GM20000 (cell line): ENCODE results near the gene CIDEA.

Experiments used
- DNase-seq: peaks from one replicate; pipeline ENCODE4 v3.0.0; 2012; ENCODE audit warnings: low spot score
- CTCF ChIP-seq: IDR thresholded peaks from 2 replicates; pipeline ENCODE4 v1.5.1; 2012; ENCODE audit warnings: mild to moderate bottlenecking, control low read depth; ENCODE audit errors: extremely low read depth, missing control alignments

Gene CIDEA

GRCh38 chr18:12309683-12310198 is 55.6 kb downstream of the CIDEA start:
- no peak for DNase-seq
- no peak for TF ChIP-seq CTCF

DNA sequence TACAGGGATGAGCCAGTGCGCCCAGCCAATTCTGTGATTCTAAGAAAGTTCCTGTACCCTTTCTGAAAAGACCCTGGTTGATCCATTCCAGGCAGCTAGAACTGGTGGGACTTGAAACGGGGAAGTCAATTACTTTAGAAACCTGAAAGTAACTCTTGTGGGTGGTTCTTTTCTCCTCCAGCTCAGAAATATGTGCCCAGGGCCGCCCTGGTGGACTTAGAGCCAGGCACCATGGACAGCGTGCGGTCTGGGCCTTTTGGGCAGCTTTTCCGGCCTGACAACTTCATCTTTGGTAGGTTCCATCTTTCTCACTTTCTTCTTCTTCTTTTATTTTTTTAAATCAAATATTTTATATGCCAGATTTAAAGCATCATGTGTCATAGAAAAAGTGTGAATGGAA is 56.6 kb downstream of the CIDEA start:
- DNase-seq: no peak
- TF ChIP-seq CTCF: no peak

- DNase-seq: no peak
Measured at GRCh38 chr18:12312976-12313375, 58.8 kb downstream of the CIDEA start.

DNA sequence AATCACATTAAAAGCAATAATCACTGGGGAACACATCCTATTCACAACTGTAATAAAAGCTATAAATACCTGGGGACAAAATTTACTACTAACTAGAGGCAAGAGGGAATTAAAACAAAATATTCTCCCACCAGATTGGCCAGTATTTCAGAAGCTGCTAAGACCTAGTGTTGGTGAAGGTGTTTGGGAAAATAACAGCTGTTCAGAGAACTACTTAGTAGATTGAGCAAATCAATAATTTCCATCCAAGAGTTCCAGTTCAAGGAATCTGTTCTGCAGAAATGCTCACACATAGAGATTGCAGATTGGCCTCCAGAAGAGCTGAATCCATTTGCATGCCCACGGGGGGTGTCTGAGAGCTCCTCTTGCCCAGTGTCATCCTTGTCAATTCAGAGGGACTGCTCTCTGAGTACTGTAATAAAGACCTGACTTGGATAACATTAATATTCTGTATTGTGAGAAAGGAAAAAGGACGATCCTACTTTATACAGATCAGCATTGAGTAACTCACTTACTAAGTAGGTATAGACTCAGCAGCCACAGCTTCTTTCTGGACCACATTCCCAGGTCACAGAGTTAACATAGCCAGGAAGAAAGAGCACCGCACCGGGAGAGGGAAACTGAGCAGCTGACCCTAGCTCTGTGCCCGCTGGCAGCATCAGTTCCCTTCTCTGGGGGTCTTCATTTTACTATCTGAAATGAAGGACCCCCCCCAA is 59.5 kb downstream of the CIDEA start:
- no peak for DNase-seq
- TF ChIP-seq CTCF: no peak

More at GRCh38 chr18:12312976-12313375, 58.8 kb downstream of the CIDEA start:
- no peak for TF ChIP-seq CTCF

DNA sequence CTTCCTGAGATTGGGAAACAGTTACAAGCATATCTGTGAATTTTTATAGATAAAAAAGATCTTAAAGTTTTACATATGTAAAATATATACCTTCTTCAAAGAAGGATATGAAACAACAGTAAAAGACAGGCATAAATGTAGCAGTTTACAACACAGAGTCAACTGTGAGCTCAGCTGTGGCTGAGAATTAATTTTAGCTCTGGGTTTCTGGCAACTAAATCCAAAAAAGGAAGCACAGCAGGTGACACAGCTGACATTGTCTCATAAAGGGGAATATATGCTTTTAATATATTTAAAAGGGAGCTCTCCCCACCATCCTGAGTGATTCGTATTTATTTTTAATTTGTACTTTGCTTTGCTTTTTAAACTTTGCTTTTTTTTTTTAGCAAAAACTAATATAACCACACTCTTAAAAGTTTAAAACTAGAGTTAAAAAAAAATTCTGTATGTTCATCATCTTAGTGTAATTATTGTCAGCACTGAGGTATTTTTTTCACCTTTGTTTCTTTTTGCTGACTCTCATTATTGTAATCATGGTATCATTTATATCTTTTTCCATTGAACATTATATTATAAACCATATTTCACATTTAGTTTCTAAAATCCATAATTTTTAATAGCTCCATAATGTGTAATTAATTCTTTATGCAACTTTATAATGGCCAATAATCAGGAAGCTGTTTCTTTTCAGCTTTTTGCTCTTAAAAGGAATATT is 60.6 kb downstream of the CIDEA start:
- DNase-seq: no peak
- no peak for TF ChIP-seq CTCF

DNA sequence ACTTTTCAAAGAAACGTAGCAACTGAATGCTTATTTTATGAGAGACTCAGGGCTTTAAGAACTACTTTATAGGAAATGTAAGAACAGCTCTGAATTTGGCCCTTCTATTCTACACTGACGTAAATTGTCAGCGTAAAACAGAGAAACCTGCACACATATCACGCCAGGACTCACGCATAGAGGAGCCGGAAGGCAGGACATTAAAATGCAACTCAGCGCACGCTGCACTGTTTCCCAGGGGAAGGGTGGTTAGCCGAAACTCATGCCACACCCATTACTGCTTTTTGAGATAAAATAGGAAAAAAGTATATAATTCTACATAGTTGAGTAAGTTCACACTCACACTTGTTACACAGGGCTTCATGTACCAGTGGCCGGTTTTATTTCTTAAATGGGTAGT is 61.3 kb downstream of the CIDEA start:
- no peak for TF ChIP-seq CTCF
- no peak for DNase-seq

- DNase-seq: no peak
- no peak for TF ChIP-seq CTCF
Measured at GRCh38 chr18:12315911-12316310, 61.8 kb downstream of the CIDEA start.
